NCI-H460 (cell line): ENCODE measurements around the gene PLXDC2. TPM values are rescaled to one million over a fixed set of nuclear protein-coding genes. Genes with fewer than 3 reads are reported as not detected.
A peak's percentile ranks its signal among the peaks of the same experiment; 100 is the strongest.

Experiments
- DNase-seq: peaks from one replicate; pipeline ENCODE4 v3.0.0-alpha.2; 2016; ENCODE audit warnings: low read depth; ENCODE audit errors: extremely low read depth
- total RNA-seq: library from RNA; depleted of rRNA; stranded (reverse); fragments of >200 nt; shearing (Covaris generic); gene quantifications from 2 replicates; pipeline ENCODE4 v1.2.3, GENCODE V29; 2014

Gene PLXDC2
- total RNA-seq, 1 experiment from 2014 or later: 0.07 TPM

- DNase-seq: no peak
These were observed 1.0 kb upstream of the PLXDC2 start for GRCh38 chr10:19815036-19815730.

DNA sequence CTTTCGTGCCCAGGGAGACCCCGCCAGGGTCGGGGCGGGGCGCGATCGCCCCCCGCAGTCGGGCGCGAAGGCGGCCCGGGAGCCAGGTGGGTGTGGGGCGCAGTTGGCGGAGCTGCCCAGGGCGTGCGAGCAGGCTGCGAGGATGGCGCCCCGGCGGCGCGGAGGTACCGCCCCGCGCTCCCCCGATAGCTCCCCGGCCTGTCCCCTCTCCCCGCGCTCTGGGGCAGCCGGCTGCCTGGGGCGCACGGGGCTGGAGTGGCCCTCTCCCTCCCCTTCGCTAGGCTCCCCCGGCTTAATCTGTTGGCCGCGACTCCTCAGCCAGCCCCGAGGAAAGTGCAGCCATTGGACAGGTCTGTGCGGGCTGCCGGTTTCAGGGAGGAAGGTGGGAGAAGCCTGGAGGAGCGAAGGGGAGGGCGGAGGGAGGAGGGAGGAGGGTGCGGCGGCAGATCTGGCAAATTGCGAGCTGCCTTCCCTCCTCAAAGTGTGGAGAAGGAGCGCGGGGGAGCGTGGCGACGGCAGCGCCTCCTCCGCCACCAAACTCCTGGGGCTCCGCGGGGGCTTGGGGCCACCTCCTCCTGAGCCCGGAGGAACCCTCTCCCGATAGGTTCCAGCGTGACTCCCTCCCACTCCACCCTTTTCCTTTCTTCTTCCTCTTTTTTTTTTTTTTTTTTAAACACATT, 361 bp upstream of the PLXDC2 start:
- DNase-seq: no peak

GRCh38 chr10:19817231-19817933, 1.1 kb downstream of the PLXDC2 start:
- no peak for DNase-seq

DNA sequence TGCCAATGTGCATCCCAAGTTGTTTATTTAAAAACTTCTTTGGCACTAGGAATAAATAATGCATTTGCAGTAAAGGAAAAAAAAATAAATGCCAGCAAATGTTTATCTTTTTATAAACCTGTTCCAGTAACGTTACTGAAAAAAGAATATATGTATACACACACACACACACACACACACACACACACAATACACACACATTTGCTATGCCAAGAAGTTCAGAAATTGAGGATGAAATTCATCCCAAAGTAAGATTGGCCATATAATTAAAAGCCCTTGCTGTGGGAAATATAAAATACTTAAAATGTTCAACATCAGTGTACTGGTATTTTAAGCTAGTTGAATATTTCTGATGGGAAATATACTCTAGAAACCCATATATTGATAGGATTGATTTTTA, 2.6 kb downstream of the PLXDC2 start:
- DNase-seq: no peak

- DNase-seq: peak; percentile 45
These were observed 3.3 kb downstream of the PLXDC2 start for GRCh38 chr10:19819419-19820033.

GRCh38 chr10:19824381-19825342, 8.4 kb downstream of the PLXDC2 start:
- DNase-seq: no peak

DNA sequence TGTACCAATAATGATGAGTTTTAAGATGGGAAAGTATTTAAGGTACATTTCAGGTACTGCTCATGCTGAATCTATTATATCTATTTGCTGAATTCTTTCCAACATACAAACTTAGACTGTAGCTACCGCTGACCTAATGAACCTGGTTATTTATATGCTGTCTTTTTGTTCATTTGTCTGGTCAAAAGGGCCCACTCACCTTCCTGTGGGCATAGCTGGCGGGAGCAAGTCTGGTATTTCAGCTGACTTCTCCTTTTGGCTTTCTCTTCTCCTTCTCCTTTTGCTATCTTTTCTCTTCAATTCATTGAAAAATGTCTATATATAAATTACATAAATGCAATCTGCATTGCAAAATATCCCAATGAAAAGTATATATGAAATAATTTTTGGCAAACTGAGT, 9.5 kb downstream of the PLXDC2 start:
- no peak for DNase-seq

- no peak for DNase-seq
These were observed 10.5 kb downstream of the PLXDC2 start for GRCh38 chr10:19826712-19827111.

GRCh38 chr10:19828278-19829049, 12.2 kb downstream of the PLXDC2 start:
- DNase-seq: no peak

DNA sequence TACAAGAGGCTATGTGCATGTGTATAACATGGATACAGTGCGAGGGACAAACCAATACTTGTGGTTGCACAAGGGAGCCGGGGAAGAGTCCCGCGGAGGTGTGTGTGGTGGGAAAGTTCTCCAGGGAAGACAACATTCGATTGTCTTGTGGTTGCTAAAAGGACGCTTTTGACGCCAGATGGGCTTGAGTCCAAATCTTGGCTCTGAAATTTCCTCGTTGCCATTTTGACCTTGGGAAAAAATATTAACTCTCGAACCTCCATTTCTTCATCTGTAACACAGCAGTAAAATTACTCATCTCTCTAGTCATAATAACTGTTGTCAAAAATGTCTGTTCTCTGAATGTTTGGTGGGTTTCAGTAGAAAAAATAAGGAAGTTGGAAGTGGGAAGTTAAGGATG, 16.5 kb downstream of the PLXDC2 start:
- DNase-seq: no peak

- no peak for DNase-seq
These were observed 17.1 kb downstream of the PLXDC2 start for GRCh38 chr10:19833170-19833824.

DNA sequence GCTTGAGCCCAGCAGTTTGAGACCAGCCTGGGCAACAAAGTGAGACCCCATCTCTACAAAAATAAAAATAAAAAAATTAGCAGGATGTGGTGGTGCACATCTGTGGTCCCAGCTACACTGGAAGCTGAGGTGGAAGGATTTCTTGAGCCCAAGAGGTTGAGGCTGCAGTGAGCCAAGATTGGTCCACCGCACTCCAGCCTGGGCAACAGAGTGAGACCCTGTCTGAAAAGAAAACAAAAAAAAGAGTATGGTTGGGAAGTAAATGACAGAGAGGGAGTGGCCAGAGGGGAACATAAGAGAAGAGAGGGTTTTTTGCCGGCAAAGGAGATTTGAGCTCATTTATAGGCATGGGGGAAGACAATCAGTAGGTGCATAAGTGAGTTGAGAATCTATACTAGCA, 19.7 kb downstream of the PLXDC2 start:
- no peak for DNase-seq

DNA sequence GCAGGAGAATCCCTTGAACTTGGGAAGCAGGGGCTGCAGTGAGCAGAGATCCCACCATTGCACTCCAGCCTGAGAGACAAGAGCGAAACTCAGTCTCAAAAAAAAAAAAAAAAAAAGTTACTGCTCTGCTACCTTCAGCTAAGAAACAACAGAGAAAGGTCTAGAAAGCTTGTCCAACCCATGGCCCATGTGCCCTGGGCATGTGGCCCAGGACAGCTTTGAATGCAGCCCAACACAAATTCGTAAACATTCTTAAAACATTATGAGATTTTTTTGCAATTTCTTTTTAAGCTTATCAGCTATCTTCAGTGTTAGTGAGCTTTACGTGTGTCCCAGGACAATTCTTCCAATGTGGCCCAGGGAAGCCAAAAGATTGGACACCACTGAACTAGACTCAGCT, 22.9 kb downstream of the PLXDC2 start:
- DNase-seq: no peak

DNA sequence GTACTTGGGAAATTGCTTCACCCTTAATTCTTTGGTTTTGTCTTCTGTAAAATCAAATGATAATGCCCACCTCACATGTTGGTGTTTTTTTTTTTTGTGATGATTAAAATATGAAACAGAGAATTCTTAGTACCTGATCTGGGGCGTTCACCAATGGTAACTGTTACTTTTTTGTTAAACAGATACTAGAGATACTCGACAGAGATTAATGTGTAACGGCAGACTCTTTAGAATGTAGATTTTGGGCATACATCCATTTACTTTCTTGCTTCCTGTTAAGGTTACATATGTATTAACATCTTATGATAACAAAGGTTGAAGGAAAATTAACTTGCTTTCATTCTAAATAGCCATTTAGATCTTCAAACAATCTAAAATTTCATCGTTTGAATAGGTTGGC, 23.3 kb downstream of the PLXDC2 start:
- DNase-seq: no peak

DNA sequence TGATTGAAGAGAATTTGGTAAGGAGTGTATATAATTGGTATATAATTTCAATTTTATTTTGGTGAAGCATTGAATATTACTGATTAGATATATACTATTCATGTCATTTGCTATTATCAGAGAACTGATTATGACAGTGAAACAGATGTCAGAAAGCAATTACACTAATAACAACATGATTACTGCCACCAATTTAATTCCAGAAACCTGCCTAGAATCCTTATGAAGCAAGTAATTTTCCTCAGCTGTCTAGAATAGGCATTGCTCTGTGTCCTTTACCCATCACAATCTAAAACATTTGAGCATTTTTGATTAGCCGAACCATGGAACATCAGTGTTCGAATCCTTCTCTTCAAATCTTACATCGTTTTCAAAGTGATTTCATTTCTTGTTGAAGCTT, 24.5 kb downstream of the PLXDC2 start:
- DNase-seq: no peak

GRCh38 chr10:19843487-19843886, 27.3 kb downstream of the PLXDC2 start:
- no peak for DNase-seq

DNA sequence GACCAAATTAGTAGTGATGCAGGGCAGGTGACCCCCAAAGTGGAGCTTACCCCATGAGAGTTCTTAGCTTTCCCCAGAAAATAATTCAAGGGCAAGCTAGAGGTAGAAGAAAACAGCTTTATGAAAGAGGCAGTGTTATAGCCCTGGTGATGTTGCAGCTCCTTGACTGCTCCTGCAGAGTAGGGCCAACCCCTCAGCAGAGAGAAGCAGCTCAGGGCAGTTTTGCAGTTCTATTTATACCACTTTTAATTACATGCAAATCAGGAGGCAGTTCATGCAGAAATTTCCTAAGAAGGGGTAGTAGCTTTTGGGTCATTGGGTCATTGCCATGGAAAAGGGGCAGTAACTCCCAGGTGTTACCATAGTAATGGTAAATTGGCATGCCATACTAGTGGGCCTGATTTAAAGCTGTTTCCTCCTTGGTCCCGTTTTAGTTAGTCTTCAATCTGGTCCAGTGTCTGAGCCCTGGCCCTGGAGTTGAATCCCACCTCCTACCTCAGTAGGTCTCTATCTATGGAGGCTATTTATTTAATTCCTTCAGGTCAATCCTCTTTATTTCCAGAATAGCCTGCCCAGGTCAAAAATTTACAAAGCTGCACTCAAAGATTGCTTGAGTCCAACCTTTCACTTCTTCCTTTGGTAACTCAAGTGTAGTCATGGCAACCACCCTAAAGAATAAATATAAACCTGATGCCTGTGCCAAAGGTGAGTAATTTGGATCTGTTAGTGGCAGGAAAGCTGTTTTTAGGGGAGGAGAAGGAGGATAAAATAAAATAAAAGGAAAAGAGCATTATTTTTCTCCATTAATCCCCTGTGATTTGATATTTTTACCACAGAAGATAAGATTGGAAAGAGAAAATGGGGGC, 29.5 kb downstream of the PLXDC2 start:
- DNase-seq: no peak

- no peak for DNase-seq
These were observed 31.1 kb downstream of the PLXDC2 start for GRCh38 chr10:19847321-19847720.
